HG02588 (cell line): ENCODE data around the gene RPL12.

Experiments used
- ATAC-seq: cut with Tn5 transposase; IDR thresholded peaks from one replicate; pipeline ENCODE4 v1.9.1; 2021; ENCODE audit warnings: mild to moderate bottlenecking, moderate library complexity; ENCODE audit not compliant: unreplicated experiment

RPL12 gene

DNA sequence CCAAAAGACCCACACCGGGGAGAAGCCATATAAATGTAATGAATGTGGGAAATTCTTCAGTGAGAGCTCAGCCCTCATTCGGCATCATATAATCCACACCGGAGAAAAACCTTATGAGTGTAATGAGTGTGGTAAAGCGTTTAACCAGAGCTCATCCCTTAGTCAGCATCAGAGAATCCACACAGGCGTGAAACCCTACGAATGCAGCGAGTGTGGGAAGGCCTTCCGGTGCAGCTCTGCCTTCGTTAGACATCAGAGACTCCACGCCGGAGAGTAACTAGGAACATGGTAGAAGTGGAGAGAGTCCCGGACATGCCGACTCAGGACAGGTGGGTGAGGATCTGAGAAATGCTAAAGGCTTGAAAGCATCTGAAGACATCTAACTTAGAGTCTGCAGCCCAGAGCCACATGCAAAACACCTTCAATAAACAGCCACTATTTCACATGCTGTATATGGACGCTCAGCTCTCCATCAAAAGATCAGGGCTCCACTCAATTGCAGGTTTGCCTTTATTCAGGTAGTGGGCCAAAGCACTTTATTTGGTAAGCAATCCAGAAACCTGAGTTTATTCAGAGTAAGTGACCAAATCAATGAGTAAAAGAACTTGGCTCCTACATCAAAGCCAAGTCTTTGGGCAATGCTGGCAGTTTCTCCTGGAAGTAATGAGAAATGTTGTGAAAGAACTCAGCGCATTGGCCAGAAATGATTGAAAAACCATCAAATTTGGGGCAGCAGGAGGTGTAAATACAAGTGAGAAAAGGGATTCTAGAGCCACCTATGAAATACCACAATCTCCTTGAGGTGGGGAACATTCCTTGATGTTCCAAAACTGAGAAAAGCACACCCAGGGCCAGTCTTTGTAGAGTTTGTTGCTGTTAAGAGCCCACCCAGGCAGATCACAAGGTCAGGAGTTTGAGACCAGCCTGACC is 6.0 kb downstream of the RPL12 start:
- ATAC-seq = no peak

GRCh38 chr9:127444283-127444920 is 6.8 kb downstream of the RPL12 start:
- ATAC-seq = no peak

- ATAC-seq = no peak
These were observed 12.8 kb downstream of the RPL12 start for GRCh38 chr9:127438394-127438793.

GRCh38 chr9:127437497-127438264 is 13.5 kb downstream of the RPL12 start:
- ATAC-seq = no peak

- ATAC-seq = no peak
These were observed 20.8 kb downstream of the RPL12 start for GRCh38 chr9:127430415-127430814.

DNA sequence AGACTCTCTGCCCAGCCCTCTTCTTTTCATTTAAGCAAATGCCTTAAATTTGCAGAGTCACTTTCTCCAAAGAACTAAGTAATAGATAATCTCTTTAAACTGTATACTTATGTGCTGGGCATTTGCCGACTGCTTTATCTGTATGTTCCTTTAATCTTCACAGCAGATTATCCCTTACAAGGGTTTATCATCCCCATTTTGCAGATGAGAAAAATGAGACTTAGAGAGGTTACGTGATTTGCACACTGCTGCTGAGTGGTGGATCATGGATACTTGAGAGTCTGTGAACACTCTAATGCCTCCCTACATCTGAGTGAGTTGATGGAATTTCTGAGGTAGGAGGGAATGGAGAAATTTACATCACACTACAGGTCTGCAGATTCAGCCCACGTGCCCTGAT is 22.9 kb downstream of the RPL12 start:
- ATAC-seq = no peak

GRCh38 chr9:127426756-127427155 is 24.4 kb downstream of the RPL12 start:
- ATAC-seq = no peak

DNA sequence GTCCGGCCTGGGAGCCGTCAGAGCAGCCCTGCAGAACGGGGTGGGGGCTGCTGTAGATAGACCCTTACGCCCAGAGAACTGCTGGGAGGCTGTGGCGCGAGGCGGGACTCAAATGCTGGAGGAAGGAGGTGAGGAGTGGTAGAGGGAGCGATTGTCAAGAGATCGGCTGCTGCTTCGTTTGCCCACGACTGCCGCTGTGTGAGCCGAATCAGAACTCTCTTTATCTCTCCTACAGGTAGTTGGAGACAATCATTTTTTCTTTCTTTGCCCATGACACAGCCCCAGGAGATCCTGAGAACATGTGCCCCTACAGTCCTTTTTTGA is 26.6 kb downstream of the RPL12 start:
- no peak for ATAC-seq

DNA sequence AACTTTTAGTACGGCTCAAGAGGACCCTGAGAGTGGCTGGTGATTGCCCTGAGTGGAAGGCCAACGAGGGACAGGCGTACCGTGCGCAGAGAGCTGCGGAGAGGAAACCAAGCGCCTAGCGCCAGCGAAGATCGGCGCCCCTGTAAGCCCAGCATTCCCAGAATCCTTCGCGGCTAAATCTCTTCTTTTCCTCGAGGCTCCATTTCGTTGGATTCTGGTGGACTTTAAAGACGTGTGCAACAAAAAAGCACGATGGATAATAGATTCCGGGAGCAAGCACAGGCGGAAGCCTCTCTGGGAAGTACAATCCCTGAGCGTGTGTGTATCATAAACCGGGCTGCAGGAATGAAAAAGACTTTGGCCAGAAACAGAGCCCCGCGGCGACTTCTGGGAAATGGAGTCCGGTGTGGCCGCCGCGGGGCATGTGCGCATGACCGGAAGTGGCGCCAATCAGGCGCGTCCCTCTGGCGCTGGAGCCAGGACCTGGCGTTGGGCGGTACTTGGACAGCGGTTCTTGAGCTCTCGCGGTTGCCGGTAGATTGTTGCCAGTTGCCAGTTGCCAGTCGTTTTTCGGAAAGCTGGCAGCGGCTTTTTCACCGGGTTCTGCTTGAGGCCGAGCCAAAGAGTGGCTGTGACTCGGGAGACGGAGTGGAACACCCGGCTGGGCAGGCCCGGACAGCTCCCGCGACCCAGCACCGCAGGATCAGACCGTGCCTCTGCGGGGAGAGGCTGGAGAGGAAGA is 27.1 kb downstream of the RPL12 start, which contains the start of gene ZNF79:
Gene ZNF79 (plus strand): TSS at position 449 of the 742 bp plus-strand sequence. CDS start 406 bp downstream, outside the sequence.
- peak; percentile 88 for ATAC-seq

- no peak for ATAC-seq
These were observed 27.7 kb downstream of the RPL12 start for GRCh38 chr9:127423476-127423933.

- ATAC-seq = no peak
These were observed 28.4 kb downstream of the RPL12 start for GRCh38 chr9:127422787-127423186.

DNA sequence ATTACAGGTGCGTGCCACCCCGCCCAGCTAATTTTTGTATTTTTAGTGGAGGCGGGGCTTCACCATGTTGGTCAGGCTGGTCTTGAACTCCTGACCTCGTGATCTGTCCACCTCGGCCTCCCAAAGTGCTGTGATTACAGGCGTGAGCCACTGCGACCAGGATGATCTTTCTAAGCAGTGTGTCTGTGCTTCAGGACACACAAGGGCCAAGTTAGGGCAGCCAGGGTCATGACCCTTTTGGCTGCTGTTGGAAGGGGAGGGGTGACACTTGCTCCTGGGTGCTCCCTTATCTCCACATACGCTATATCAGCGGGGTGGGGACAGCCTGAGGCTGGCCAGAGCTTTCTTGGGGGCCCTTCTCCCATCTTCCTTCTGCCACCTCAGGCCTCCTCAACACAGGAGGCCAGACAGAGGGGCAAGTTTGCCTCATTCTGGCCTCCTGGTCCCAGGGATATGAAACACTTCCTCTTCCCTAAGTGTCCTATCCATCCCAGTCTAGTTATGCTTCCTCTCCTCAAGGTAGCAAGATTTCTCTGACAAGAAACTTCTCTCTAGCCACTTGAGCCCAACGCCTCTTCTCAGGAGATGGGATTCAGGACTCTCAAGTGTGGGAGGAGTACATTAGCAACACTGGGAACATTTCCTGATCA is 28.9 kb downstream of the RPL12 start:
- no peak for ATAC-seq

GRCh38 chr9:127421057-127421456 is 30.1 kb downstream of the RPL12 start:
- no peak for ATAC-seq

DNA sequence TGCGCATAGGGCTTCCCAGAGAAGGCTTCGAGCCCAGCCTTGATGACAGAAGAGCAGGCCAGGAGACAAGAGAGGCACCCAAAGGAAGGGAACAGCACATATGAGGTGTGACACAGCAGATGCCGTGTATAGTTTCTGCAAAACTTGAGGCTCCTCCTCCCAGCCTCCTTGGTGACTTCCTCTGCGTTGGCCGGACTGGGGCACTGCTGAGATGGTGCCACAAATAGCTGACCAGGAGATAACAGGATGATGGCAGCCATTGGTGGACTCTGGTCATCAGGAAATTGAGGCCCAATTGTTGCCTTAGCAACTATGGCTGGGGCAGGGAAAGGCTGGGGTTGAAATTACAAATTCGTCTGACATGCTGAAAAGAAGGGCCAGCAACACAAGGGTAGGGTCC is 31.9 kb downstream of the RPL12 start:
- no peak for ATAC-seq

GRCh38 chr9:127418037-127418471 is 33.2 kb downstream of the RPL12 start:
- ATAC-seq = no peak

DNA sequence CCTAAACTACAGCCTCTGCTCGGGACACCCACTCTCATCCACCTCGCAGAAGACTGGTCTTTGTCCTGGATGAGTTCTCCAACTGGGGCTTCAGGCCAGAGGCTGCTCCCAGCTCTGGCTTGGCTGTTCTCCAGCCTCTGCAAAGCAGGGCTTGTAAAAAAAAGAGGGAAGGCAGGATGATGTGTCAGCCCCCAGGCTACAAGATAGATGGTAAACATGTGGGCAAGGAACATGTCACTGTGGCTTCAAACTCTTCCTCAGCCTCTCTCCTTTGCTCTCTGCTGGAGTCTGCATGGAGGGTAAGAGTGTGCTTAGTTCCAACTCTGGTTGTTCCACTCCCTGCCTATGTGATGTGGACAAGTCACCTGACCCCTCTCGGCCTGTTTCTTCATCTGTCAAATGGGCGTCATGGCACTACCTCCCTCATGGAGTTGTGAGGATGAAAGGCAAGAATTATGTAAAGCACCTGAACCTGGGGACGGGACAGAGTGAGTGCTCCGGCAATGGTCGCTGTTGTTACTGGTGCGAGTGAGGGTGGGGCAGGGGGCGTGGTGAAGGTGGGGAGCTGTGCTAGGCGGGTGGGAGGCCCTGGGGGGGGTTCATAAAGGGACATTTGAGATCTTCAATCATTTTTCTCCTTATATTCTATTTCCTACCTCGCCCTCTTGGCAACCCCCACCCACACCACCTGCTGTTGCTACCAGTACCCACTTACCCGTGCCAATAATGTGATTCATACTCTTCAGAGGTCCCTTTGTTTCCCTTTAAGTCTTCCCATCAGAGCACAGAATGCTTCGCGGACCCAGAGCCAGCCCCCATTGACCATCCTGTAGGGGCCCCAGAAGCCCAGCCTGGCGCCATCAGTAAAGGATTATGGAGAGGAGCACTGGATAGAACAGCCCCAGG is 33.8 kb downstream of the RPL12 start:
- ATAC-seq = no peak

DNA sequence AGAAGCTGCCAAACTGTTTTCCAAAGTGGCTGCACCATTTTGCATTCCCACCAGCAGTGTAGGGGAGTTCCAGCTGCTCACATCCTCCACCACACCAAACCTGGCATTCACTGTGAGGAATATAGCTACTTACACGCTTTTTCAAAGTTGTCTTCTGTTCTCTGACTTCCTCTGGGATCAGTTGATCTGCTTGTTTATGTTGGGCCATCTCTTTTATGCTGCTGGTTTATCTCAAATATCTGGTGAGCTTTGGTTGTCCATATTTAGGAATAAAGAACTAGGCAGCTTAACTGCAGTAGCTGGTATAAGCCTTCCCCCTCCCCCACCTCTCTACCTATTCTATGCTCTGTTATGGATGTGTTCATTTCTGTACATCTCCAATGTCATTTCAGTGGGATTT is 35.5 kb downstream of the RPL12 start:
- no peak for ATAC-seq

DNA sequence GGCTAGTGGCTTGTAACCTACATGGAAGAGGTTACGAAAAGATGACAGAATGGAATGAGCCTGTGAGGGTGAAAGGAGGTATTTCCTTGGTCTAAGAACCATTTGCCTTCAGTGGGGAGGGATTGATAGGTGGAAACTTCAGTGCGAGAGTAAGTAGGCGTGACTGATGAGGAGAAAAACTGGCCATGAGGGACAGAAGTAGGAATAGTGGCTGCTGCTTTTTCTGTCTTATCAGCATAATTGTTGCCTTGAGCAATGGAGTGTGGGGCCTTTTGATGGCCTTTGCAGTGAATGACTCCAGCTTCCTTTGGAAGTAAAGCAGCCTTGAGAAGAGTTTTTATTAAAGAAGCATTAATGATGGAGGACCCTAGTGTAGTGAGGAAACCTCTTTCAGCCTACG is 36.1 kb downstream of the RPL12 start:
- ATAC-seq = no peak

- ATAC-seq = no peak
These were observed 40.1 kb downstream of the RPL12 start for GRCh38 chr9:127411122-127411521.
